Activated T-helper 17 cell treated with anti-CD3 and anti-CD28 coated beads, Interleukin-2, amount 50 U/mL, for 72 hours (primary cell): ENCODE measurements around the gene GLT8D2. TPM values are rescaled to one million over a fixed set of nuclear protein-coding genes. Genes with fewer than 3 reads are reported as not detected.
A peak's percentile ranks its signal among the peaks of the same experiment; 100 is the strongest.

Experiments used
- ATAC-seq: fragments of 150-1000 bp; cut with Tn5 transposase; replicated peaks from 2 replicates; pipeline ENCODE4 v1.10.0; 2021; ENCODE audit warnings: mild to moderate bottlenecking, moderate library complexity
- H3K27ac Mint-ChIP-seq: one replicate; pipeline ENCODE4 v1.8.0; 2022; ENCODE audit warnings: mixed read lengths
- H3K27me3 Mint-ChIP-seq: one replicate; pipeline ENCODE4 v1.8.0; 2022; ENCODE audit warnings: mixed read lengths
- H3K36me3 Mint-ChIP-seq: one replicate; pipeline ENCODE4 v1.8.0; 2022; ENCODE audit warnings: low read depth, mild to moderate bottlenecking, mixed read lengths
- H3K4me1 Mint-ChIP-seq: one replicate; pipeline ENCODE4 v1.8.0; 2022; ENCODE audit warnings: mixed read lengths
- H3K4me3 Mint-ChIP-seq: one replicate; pipeline ENCODE4 v1.8.0; 2022; ENCODE audit warnings: mild to moderate bottlenecking, mixed read lengths
- H3K9me3 Mint-ChIP-seq: one replicate; pipeline ENCODE4 v1.8.0; 2022; ENCODE audit warnings: mixed read lengths
- total RNA-seq, 2 donors: library from RNA; stranded (reverse); gene quantifications; one replicate each; pipeline ENCODE4 v1.2.3, GENCODE V29; 2022

Gene GLT8D2
- total RNA-seq, 2 donors from 2014 or later: 0.58 TPM; not detected in 1

GRCh38 chr12:103962493-103962892 lies 87.5 kb downstream of the GLT8D2 start:
- Mint-ChIP-seq H3K27me3 (no peaks in the 10 kb centered on the region), H3K9me3 (no peaks in the 10 kb centered on the region), H3K4me1 (peaks cover 11% of the 10 kb centered on the region), H3K36me3 (peaks cover 28% of the 10 kb centered on the region), H3K27ac (no peak overlapping the region), H3K4me3 (no peak overlapping the region)
- ATAC-seq: no peak

- peak overlapping the region; percentile 23 for H3K27ac Mint-ChIP-seq
- no peaks in the 10 kb centered on the region for H3K27me3 Mint-ChIP-seq
- no peak for ATAC-seq
- H3K4me1 Mint-ChIP-seq: peaks cover 12% of the 10 kb centered on the region
- H3K4me3 Mint-ChIP-seq: no peak overlapping the region
- H3K36me3 Mint-ChIP-seq: peaks cover 27% of the 10 kb centered on the region
- H3K9me3 Mint-ChIP-seq: no peaks in the 10 kb centered on the region
These were observed 89.3 kb downstream of the GLT8D2 start for GRCh38 chr12:103960616-103961227.

DNA sequence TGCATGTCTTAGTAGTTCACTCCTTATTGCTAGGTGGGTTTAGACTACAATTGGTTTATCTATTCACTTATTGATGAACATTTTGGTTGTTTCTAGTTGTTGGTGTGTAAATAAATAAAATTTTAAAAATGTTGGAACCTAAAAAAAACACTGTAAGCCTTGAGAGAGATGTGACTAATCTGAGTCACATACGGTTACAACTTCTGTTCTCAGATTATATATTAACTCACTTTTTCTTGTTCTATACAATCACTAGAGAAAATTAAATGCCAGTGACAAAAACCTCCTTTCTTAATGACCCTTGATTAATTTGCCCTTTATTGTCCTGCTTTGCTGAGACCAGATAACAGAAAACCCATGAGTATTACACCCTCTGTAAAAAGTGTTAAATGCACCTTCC lies 91.4 kb downstream of the GLT8D2 start:
- Mint-ChIP-seq H3K27ac (no peak overlapping the region), H3K4me1 (peaks cover 14% of the 10 kb centered on the region), H3K36me3 (peaks cover 34% of the 10 kb centered on the region), H3K27me3 (no peaks in the 10 kb centered on the region), H3K9me3 (no peaks in the 10 kb centered on the region), H3K4me3 (peak overlapping the region; percentile 57)
- ATAC-seq: no peak

DNA sequence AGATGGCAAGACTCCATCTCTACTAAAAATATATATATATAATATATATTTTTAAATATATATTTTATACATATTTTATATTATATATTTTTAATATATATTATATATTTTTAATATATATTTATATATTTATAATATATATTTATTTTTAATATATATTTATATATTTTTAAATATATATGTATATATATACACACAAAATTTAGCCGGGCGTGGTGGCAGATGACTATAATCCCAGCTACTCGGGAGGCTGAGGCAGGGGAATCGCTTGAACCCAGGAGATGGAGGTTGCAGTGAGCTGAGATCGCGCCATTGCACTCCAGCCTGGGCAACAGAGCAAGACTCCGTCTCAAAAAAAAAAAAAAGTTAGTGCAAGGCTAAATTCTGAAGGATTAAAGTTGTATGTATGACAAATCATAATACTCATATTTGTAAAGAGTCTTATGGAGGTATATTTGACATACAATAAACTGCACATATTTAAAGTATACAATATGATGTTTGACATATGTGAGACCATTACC lies 92.1 kb downstream of the GLT8D2 start:
- ATAC-seq: no peak
- Mint-ChIP-seq H3K4me1 (peaks cover 15% of the 10 kb centered on the region), H3K36me3 (peaks cover 41% of the 10 kb centered on the region), H3K4me3 (peak overlapping the region; percentile 91), H3K9me3 (no peaks in the 10 kb centered on the region), H3K27me3 (no peaks in the 10 kb centered on the region), H3K27ac (peak overlapping the region; percentile 95)

DNA sequence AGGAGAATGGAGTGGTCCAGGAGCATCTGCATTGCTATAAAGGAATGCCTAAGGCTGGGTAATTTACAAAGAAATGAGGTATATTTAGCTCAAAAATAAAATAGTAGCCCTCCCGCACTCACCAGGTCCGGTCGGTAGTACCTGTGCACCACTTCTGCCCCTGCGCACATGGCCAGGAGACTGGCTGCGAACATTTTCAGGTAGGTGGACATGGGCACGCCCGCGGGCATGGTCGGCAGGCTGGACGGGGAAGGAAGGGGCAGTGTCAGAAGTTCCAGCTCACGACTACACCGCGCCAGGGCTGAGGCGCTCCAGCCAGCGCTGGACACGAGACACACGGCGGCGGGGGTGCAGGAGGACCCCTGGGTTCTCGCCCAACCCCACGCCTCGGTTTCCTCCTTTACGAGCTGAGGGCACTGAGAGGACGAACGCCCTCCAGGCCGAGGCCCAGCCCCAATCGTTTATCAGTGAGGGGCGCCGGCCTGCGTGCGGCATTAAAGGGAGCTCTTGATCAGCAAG lies 93.4 kb downstream of the GLT8D2 start:
- peaks cover 20% of the 10 kb centered on the region for H3K4me1 Mint-ChIP-seq
- no peaks in the 10 kb centered on the region for H3K27me3 Mint-ChIP-seq
- no peaks in the 10 kb centered on the region for H3K9me3 Mint-ChIP-seq
- H3K27ac Mint-ChIP-seq: peak overlapping the region; percentile 95
- peaks cover 54% of the 10 kb centered on the region for H3K36me3 Mint-ChIP-seq
- no peak for ATAC-seq
- peak overlapping the region; percentile 91 for H3K4me3 Mint-ChIP-seq

- Mint-ChIP-seq H3K36me3 (peaks cover 59% of the 10 kb centered on the region), H3K27ac (peak overlapping the region; percentile 95), H3K9me3 (no peaks in the 10 kb centered on the region), H3K4me3 (peak overlapping the region; percentile 91), H3K4me1 (peaks cover 20% of the 10 kb centered on the region), H3K27me3 (no peaks in the 10 kb centered on the region)
- no peak for ATAC-seq
These were observed 94.0 kb downstream of the GLT8D2 start for GRCh38 chr12:103955811-103956508.

DNA sequence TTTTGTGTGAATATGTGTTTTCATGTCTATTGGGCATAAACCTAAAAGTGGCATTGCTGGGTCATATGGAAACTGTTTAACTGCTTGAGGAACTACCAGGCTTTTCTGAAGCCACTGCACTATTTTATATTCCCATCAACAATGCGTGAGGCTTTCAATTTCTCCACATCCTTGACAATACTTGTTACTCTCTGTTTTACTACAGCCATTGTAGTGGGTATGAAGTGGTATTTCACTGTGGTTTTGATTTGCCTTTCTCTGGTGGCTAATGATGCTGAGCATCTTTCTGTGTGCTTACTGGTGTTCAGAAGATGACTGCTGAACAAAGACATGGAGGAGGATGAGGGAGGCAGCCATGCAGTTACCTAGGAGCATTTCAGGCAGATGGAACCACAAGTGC lies 97.5 kb downstream of the GLT8D2 start:
- peak overlapping the region; percentile 15 for H3K4me3 Mint-ChIP-seq
- peaks cover 93% of the 10 kb centered on the region for H3K36me3 Mint-ChIP-seq
- H3K4me1 Mint-ChIP-seq: peaks cover 32% of the 10 kb centered on the region
- H3K27ac Mint-ChIP-seq: peak overlapping the region; percentile 62
- H3K9me3 Mint-ChIP-seq: no peaks in the 10 kb centered on the region
- peak; percentile 39 for ATAC-seq
- no peaks in the 10 kb centered on the region for H3K27me3 Mint-ChIP-seq

DNA sequence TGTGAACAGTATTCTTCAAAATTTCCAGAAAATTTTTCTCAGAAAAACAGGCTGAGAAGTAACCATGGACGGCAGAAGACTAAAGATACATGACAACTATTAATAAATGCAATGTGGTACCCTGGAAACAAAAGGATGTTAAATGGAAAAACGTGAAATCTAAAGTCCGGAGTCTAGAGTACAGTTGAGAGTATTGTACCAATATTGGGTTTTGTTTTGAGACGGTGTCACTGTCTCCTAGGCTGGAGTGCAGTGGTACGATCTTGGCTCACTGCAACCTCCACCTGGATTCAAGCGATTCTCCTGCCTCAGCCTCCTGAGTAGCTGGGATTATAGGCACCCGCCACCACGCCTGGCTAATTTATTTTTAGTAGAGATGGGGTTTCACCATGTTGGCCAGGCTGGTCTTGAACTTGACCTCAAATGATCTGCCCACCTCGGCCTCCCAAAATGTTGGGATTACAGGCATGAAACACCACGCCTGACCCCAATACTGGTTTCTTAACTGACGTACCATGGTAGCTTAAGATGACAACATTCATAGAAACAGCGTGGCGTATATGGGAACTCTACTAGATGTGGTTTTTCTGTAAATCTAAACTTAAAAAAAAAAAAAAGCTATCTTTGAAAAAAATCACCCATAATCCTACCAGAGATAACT lies 101.1 kb downstream of the GLT8D2 start:
- H3K27me3 Mint-ChIP-seq: no peaks in the 10 kb centered on the region
- H3K36me3 Mint-ChIP-seq: peaks cover 99% of the 10 kb centered on the region
- peak overlapping the region; percentile 23 for H3K4me3 Mint-ChIP-seq
- H3K9me3 Mint-ChIP-seq: no peaks in the 10 kb centered on the region
- peak overlapping the region; percentile 69 for H3K27ac Mint-ChIP-seq
- ATAC-seq: peak; percentile 59
- H3K4me1 Mint-ChIP-seq: peaks cover 35% of the 10 kb centered on the region

GRCh38 chr12:103947871-103948555 lies 102.0 kb downstream of the GLT8D2 start:
- peak overlapping the region; percentile 69 for H3K27ac Mint-ChIP-seq
- H3K27me3 Mint-ChIP-seq: no peaks in the 10 kb centered on the region
- peaks cover 35% of the 10 kb centered on the region for H3K4me1 Mint-ChIP-seq
- H3K4me3 Mint-ChIP-seq: peak overlapping the region; percentile 23
- ATAC-seq: peak; percentile 16
- no peaks in the 10 kb centered on the region for H3K9me3 Mint-ChIP-seq
- H3K36me3 Mint-ChIP-seq: peaks cover 99% of the 10 kb centered on the region

- no peaks in the 10 kb centered on the region for H3K9me3 Mint-ChIP-seq
- H3K27ac Mint-ChIP-seq: no peak overlapping the region
- H3K27me3 Mint-ChIP-seq: no peaks in the 10 kb centered on the region
- H3K36me3 Mint-ChIP-seq: peaks cover 100% of the 10 kb centered on the region
- ATAC-seq: peak; percentile 74
- H3K4me3 Mint-ChIP-seq: no peak overlapping the region
- peaks cover 27% of the 10 kb centered on the region for H3K4me1 Mint-ChIP-seq
These were observed 105.0 kb downstream of the GLT8D2 start for GRCh38 chr12:103944964-103945363.

Other genes starting within 250 kb of the GLT8D2 start
- 1 to 10 TPM; 6.7 to 7.4 TPM for gene NT5DC3, start 209.0 kb downstream of the GLT8D2 start, total RNA-seq
- gene HSP90B1, start 119.8 kb downstream of the GLT8D2 start, total RNA-seq: 100 to 1,000 TPM; 324 to 453 TPM
- gene TDG, start 84.3 kb downstream of the GLT8D2 start, total RNA-seq: 10 to 100 TPM; 35.9 to 38.2 TPM
- 10 to 100 TPM in 1 of 2 donors, 1 to 10 TPM in 1; 9.2 to 11.7 TPM for gene HCFC2, start 14.3 kb upstream of the GLT8D2 start, total RNA-seq
- 10 to 100 TPM in 1 of 2 donors, 1 to 10 TPM in 1; 8.9 to 15.1 TPM for gene NFYB, start 88.0 kb upstream of the GLT8D2 start, total RNA-seq
- 100 to 1,000 TPM in 1 of 2 donors, 10 to 100 TPM in 1; 69.2 to 119 TPM for gene TXNRD1, start 165.6 kb upstream of the GLT8D2 start, total RNA-seq